GM21529 (cell line): ENCODE results near the gene DOC2B.
"Not testable (repeated sequence)": the region's sequence is repeated elsewhere in the genome, so short reads cannot be mapped to it uniquely, and the experiment has no call there.

ENCODE experiments used
- ATAC-seq: cut with Tn5 transposase; IDR thresholded peaks from one replicate; pipeline ENCODE4 v1.9.1; 2021; ENCODE audit not compliant: unreplicated experiment

The DOC2B gene

DNA sequence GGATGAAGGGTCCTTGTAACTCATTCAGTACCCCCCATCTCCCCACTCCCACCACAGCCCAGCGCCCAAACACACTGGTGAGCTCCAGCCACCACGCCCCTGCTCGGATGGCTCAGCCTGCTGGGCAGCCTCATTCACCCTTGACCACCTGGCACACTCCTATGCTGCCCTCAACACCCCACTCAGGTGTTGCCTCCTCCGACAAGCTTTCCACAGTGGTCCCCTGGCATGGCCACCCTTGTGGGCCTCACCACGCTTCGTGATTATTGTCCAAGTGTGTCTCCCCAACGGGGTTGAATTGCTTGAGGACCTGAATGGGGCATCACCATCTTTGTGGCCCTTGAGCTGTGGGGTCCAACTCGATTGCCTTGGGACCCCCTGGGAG is 12.0 kb upstream of the DOC2B start:
- ATAC-seq: no peak

- no peak for ATAC-seq
Measured at GRCh38 chr17:192666-193425, 11.4 kb upstream of the DOC2B start.

- no peak for ATAC-seq
Measured at GRCh38 chr17:189444-189843, 8.0 kb upstream of the DOC2B start.

DNA sequence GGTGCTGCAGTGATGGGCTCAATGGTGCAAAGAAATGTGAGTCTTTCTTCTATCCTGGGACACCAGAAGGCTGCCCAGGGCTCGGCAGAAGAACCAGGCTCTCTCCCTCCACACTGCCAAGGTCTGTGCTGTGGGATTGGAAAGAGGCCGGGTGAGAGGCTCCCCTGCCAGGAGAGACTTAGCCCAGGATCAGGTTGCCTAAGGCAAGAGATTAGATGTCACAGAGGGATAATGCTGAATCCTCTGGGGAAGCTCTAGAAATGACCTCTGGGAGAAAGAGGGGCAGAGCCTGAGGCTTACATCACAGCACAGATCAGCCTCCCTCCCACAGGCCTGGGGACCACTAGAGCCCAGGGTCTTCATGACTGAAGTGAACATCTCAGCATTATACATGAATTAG is 5.7 kb upstream of the DOC2B start:
- ATAC-seq: no peak

DNA sequence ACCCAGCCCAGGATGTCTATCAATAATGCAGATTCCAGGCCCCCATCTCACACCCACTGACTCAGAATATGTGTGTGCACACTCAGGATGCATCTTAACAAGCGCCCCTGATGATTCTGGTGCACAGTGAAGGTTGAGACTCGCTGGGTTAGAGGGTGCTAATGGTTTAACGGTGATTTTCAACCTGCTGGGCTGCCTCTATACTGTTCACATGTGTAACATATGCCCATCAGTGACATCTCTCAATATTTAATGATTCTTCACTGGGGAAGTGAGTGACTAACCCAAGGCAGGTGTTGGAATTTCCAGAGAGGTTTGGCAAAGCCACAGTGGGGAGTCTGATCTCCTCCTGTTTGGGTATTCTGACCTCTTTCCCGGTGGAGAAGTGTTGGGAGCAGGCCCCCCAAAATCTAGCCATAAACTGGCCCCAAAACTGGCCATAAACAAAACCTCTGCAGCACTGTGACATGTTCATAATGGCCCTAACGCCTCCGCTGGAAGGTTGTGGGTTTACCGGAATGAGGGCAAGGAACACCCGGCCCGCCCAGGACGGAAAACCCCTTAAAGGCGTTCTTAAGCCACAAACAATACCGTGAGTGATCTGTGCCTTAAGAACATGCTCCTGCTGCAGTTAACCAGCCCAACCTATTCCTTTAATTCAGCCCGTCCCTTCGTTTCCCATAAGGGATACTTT is 4.1 kb upstream of the DOC2B start:
- ATAC-seq: no peak

GRCh38 chr17:183021-183420 is 1.6 kb upstream of the DOC2B start:
- ATAC-seq: no peak

DNA sequence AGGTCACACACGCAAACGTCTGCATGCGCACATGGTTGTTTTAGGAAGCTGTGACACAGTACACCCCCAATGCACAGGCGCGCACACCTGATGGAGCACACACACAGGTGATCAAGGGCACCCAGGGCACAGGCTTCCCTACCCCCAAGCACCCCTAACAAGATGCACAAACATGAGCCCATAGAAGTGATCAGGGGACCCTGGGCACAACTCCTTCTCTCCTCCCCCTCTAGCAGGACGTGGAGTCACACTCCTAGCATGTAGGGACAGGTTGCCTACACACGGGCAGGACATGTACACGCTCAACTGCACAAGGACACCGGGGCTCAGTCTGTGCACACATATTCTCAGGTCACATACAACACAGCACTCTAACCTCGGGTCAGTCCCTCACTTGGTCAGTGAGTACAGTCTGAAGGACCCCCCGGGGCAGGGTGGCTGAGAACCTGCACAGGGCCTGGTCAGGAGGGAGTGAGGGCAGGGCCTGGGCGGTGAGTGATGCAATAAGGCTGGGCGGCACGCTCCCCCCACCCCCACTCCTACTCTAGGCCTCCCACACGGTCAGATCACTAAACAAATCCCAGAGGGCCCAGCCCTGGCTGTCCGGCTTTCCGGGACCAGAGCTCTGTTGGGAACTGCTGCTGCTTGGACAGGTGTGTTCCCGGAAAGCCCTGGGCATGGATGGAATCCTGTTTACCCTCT is 751 bp upstream of the DOC2B start:
- ATAC-seq: no peak

DNA sequence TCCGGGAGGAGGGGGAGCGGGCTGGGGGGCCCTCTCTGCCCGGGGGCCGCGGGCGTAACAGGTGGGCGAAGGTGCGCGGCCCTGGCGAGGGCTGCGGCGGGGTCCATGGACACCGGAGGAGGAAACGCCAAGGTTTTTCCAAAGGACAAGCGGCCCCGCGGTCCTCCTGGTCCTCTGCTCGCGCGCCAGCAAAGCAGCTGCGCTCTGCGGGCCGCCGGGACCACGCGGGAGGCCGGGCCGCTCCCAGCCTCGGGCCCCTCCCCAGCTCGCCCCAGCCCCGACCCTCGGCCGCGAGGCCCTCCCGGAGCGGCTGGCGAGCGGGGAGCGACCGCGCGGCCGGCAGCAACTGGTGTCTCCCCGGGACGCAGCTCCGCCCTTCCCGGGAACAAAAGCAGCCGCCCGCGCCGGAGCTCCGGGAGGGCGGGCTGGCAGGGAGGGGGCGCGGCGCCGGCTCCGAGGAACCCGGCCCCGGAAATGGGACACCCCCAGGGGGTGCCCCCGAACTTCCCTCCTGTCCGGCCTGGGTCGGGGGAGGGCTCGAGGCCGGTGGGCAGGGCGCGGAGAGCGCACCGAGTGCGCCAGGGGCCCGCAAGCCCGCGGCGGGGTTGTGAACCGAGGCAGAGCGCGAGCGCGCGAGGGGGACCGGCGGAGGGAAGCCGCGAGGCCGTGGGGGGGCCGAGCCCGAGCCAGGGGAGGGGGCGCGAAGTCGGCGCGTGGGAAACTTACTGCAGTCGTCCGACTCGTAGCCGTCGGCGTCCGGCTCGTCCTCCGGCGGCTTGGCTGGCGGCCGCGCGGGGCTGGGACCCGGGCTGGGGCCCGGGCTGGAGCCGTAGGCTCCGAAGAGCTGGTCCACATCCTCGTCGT is 837 bp downstream of the DOC2B start:
- no peak for ATAC-seq

DNA sequence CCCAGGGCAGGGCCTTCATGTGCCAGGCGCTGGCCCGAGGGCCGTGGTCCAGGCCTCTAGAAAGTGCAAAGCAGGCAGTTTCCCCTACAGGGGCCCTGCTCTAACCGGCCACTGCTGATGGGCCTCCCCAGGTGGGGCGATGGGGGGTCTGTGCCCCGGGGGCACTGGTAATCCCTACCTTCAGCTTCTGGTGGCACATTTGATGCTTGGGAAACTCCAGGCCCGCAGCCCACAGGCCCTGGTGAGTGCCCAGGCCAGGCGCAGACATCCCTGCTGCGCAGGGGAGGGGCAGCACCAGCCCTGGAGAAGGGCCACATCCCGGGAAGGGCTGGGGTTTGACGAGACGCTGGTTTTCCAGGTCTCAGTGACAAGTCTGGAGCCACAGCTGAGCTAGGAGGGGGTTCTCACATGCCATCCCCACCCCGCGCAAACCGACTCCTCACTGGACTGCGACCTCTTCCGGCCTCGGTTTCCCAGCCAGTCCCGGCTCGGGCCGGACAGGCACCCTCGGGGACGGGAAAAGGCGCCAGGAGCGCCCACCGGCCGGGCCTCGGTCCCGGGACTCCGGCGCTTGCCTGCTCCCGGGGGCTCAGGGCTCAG is 1.6 kb downstream of the DOC2B start:
- ATAC-seq: no peak

DNA sequence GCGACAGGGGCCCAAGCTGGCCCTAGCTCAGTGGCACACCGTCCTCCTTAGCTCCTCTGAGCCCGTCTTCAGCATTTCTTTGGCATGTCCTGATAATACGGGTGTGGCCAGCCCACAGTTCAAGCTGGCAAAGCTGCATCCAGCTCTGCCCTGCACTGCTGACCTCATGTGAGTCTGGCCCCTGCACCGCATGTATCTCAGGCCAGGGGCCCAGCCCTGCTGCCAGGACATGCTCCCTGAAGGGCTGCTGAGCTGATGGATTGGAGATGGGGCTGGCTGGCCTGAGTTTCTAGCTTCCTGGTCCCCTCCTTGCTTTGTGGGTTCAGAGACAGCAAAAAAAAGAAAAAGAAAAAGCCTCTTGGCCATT is 2.4 kb downstream of the DOC2B start:
- ATAC-seq: no peak

DNA sequence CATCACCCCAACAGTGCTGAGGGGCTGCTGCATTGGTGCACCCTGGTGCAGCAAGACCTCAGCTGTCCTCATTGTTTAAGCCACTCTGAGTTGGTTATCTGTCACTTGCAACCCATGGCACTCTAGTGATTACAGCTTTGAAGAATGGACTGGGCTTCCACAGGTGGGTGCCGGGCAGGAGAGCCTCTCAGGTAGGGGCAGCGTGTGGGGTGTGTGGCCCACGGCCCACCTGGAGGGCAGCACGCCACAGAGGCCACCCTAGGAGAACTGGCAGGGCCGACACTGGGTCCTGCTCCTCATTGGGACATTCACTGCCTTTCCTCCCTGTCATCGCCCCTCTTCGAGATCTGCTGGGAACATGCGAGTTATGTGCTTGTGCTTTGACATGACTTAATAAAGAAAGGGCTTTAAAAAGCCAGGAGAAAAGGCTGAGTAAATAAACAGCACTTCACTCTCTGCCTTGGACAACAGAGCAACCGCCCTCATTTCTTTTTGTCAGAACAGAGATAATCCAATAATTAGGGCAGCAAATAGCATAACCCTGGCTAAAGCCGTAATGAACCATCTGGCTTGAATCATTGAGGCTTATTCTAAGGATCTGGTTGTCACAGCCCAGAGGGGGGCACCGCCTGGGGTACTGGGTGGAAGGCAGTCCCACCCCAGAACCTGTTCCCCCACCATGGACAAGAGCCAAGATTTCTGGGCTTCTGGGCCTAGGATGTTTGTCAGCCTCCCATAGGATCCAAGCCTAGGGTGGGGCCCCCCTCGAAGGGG is 3.0 kb downstream of the DOC2B start:
- ATAC-seq: no peak

GRCh38 chr17:177762-178161 is 3.7 kb downstream of the DOC2B start:
- ATAC-seq: no peak

- no peak for ATAC-seq
Measured at GRCh38 chr17:177155-177554, 4.3 kb downstream of the DOC2B start.

GRCh38 chr17:173166-173911 is 8.1 kb downstream of the DOC2B start:
- ATAC-seq: no peak

- ATAC-seq: no peak
Measured at GRCh38 chr17:172401-172800, 9.0 kb downstream of the DOC2B start.

DNA sequence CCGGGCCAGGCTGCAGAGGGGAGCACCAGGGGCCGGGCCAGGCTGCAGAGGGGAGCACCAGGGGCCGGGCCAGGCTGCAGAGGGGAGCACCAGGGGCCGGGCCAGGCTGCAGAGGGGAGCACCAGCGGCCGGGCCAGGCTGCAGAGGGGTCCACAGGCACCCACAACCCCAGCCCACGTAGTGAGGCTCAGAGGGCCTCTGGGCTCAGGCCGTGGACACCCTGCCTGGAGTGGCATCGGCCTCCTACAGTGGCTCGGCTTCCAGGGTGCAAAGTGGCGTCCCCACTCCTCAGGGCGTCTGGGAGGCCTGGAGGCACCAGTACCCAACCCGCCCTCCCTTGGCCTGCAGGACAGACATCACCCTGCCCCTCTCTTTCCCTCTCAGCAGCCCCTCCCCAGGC is 9.6 kb downstream of the DOC2B start:
- no peak for ATAC-seq

- no peak for ATAC-seq
Measured at GRCh38 chr17:170130-170670, 11.2 kb downstream of the DOC2B start.

- not testable (repeated sequence) for ATAC-seq
Measured at GRCh38 chr17:168614-169013, 12.8 kb downstream of the DOC2B start.

GRCh38 chr17:165939-166338 is 15.5 kb downstream of the DOC2B start:
- ATAC-seq: no peak
